ENCODE results near the gene KARS1. TPM values are rescaled to one million over a fixed set of nuclear protein-coding genes. Genes with fewer than 3 reads are reported as not detected.

Gene KARS1
- total and polyA plus RNA-seq, 4 donors = 74.8 to 107 (median 99.9) TPM

- ATAC-seq (ENCODE audit: insufficient read depth, low FRiP score) (no peak), DNase-seq (no peak)
- H3K27me3 ChIP-seq (ENCODE audit: control insufficient read depth in 3 of 3, insufficient read depth in 3 of 3, low read length in 2 of 3) = no peaks in the 10 kb centered on the region
- H3K36me3 ChIP-seq (ENCODE audit: control insufficient read depth in 4 of 4, insufficient read depth in 4 of 4, low read length in 4 of 4) = peaks cover 4 to 28% (median 18%) of the 10 kb centered on the region in 4 donors
- H3K4me1 ChIP-seq (ENCODE audit: control insufficient read depth in 5 of 5, insufficient read depth in 5 of 5, low read length in 5 of 5) = peaks cover 0 to 1% (median 0%) of the 10 kb centered on the region in 5 donors
- H3K4me3 ChIP-seq = no peak overlapping the region
- TF ChIP-seq, protein P1, sequence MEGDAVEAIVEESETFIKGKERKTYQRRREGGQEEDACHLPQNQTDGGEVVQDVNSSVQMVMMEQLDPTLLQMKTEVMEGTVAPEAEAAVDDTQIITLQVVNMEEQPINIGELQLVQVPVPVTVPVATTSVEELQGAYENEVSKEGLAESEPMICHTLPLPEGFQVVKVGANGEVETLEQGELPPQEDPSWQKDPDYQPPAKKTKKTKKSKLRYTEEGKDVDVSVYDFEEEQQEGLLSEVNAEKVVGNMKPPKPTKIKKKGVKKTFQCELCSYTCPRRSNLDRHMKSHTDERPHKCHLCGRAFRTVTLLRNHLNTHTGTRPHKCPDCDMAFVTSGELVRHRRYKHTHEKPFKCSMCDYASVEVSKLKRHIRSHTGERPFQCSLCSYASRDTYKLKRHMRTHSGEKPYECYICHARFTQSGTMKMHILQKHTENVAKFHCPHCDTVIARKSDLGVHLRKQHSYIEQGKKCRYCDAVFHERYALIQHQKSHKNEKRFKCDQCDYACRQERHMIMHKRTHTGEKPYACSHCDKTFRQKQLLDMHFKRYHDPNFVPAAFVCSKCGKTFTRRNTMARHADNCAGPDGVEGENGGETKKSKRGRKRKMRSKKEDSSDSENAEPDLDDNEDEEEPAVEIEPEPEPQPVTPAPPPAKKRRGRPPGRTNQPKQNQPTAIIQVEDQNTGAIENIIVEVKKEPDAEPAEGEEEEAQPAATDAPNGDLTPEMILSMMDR (IDR thresholded peaks at IDR 0.05; ENCODE audit: control extremely low read depth, extremely low read depth) = no peak
- H3K27ac ChIP-seq (ENCODE audit: low read depth in 1 of 2, low read length in 1 of 2) = no peak overlapping the region
- no peak overlapping the region for H3K9ac ChIP-seq (ENCODE audit: insufficient read depth in 1 of 2, low read length in 2 of 2)
- no peaks in the 10 kb centered on the region for H3K9me3 ChIP-seq (ENCODE audit: control insufficient read depth in 4 of 4, insufficient read depth in 3 of 4, low read length in 3 of 4)
- WGBS, 2 donors = 89 to 95% methylated on average over 4 of the region's 4 CpGs
These were observed 30.9 kb downstream of the KARS1 start for GRCh38 chr16:75616521-75617010.

DNA sequence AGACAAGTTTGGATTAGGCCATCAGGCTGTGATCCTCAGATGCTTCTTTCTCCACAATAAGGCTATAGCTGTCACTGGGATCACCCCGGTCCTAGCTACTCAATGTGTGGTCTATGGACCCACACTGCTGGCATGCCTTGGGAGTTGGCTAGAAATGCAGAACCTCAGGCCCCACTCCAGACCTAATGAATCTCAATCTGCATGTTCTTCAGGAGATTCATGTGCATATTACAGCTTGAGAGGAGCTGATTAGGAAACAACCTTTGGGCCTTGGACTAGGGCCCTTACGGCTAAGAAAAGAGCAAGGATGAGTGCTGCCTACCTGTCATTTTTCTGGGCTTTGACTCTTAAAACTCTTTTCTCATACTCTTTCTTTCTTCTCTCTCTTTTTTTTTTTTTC lies 31.8 kb downstream of the KARS1 start:
- no peak overlapping the region for H3K9ac ChIP-seq (ENCODE audit: insufficient read depth in 1 of 2, low read length in 2 of 2)
- no peak for DNase-seq
- H3K27ac ChIP-seq (ENCODE audit: low read depth in 1 of 2, low read length in 1 of 2) = no peak overlapping the region
- H3K27me3 ChIP-seq (ENCODE audit: control insufficient read depth in 3 of 3, insufficient read depth in 3 of 3, low read length in 2 of 3) = no peaks in the 10 kb centered on the region
- no peaks in the 10 kb centered on the region for H3K9me3 ChIP-seq (ENCODE audit: control insufficient read depth in 4 of 4, insufficient read depth in 3 of 4, low read length in 3 of 4)
- WGBS, 2 donors = 97 to 100% methylated on average over 2 of the region's 2 CpGs
- H3K4me1 ChIP-seq (ENCODE audit: control insufficient read depth in 5 of 5, insufficient read depth in 5 of 5, low read length in 5 of 5) = no peaks in the 10 kb centered on the region
- no peak overlapping the region for H3K4me3 ChIP-seq
- peaks cover 4 to 30% (median 22%) of the 10 kb centered on the region in 4 donors for H3K36me3 ChIP-seq (ENCODE audit: control insufficient read depth in 4 of 4, insufficient read depth in 4 of 4, low read length in 4 of 4)
- ATAC-seq (ENCODE audit: insufficient read depth, low FRiP score) = no peak
- TF ChIP-seq, protein P1 (IDR thresholded peaks at IDR 0.05; ENCODE audit: control extremely low read depth, extremely low read depth) = no peak

DNA sequence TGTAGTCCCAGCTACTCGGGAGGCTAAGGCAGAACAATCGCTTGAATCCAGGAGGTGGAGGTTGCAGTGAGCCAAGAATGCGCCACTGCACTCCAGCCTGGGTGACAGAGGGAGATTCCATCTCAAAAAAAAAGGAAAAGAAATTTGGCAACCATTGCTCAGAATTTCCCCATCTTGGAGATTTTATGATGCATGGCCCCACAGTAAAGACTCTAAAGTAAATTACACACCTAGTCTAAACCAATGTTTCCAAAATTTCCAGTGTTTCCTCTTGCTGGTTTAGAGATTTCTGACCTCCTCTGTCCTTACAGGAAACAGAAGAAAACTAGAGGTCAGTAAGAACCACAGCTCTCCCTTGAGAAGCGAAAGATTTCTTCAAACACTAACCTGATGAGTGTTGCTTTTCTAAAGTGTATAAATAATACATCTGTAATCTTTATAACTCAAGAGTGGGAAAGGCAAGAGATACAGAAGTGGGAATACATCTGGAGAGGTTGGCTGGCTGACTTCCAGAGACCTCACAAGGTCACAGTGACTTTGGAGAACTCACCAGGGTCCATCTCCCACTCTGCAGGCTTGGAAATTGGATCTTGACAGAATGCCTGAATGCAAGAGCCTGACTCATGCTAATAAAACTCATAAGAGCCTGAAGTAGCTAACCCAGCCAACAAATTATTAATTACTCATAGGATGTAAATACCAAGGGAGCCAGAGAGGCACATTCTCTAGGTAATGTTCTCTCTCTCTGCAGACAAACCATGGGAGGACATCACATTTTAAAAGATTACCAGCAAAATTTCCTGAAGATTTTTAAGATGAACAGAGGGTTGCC lies 33.2 kb downstream of the KARS1 start:
- Histone ChIP-seq H3K27ac (ENCODE audit: low read depth in 1 of 2, low read length in 1 of 2) (no peak overlapping the region), H3K4me1 (ENCODE audit: control insufficient read depth in 5 of 5, insufficient read depth in 5 of 5, low read length in 5 of 5) (no peaks in the 10 kb centered on the region), H3K9me3 (ENCODE audit: control insufficient read depth in 4 of 4, insufficient read depth in 3 of 4, low read length in 3 of 4) (no peaks in the 10 kb centered on the region), H3K4me3 (no peak overlapping the region), H3K27me3 (ENCODE audit: control insufficient read depth in 3 of 3, insufficient read depth in 3 of 3, low read length in 2 of 3) (no peaks in the 10 kb centered on the region), H3K36me3 (ENCODE audit: control insufficient read depth in 4 of 4, insufficient read depth in 4 of 4, low read length in 4 of 4) (peaks cover 7 to 27% (median 19%) of the 10 kb centered on the region in 4 donors), H3K9ac (ENCODE audit: insufficient read depth in 1 of 2, low read length in 2 of 2) (no peak overlapping the region)
- no peak for DNase-seq
- no peak for ATAC-seq (ENCODE audit: insufficient read depth, low FRiP score)
- WGBS, 2 donors = 93 to 98% methylated on average over 4 of the region's 4 CpGs
- TF ChIP-seq, protein P1 (IDR thresholded peaks at IDR 0.05; ENCODE audit: control extremely low read depth, extremely low read depth) = no peak

All from lung (tissue), 12 donors.